ENCODE data around the gene NMNAT2.

NMNAT2 gene

DNA sequence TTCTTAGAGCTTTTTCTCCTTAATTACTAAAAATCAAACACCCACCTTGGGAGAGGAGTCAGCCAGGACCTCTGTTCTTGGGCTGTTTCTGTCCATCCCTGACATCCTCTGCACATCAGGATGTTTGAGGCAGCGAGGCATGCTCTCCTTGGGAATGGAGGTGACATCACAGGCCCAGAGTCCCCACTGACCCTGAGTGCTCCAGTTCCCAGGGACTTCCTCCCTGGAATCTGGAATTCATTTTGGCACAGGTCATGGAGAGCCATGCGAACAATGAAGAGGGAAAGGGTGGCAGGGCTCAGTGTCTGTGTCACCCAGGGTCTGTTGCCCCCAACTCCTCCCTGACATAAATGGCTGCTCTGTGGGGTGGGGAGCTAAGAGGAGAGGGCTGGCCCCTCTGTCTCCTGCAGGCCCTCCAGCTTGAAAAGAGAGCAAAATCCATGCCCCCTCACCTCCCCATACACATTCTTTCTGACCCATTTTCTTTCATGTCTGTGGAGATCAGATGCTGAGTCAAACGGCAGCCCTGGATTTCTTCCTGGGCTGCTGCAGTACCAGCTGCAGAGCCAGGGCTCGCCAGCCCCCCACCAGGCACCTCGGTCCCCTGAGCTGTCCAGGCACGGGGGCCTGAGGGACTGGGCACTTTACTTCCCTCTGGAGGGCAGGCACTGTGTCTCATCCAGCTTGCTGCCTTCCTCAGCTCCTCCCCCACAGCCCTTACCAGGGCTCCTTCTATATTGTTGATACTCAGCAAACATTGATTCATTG lies 102.0 kb downstream of the NMNAT2 start:
- H3K9me3 ChIP-seq (ENCODE audit: control insufficient read depth, insufficient read depth, low read length), result no peaks in the 10 kb centered on the region

DNA sequence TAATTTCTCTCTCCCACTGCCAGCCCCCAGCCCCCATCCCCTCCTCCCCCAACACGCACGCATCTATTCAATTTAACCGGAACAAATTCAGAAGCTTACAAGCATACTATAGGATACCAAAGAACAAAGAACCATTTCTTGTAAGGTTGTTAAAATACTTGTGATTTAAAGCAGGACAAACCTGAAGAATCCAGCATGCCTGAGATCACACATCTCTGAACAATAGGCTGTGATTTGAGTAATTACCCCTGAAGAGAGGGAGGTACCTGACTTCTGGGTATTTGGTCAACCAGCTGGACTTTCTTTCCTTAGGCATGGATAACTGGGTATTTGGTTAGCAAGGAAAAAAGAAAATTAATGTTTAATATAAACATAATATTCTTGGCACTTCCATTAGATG lies 105.1 kb downstream of the NMNAT2 start:
- Histone ChIP-seq H3K4me1 (ENCODE audit: control insufficient read depth, insufficient read depth, low read length) (peaks cover 6% of the 10 kb centered on the region), H3K4me3 (ENCODE audit: low read depth, low read length) (no peak overlapping the region), H3K27me3 (ENCODE audit: control insufficient read depth, insufficient read depth, low read length) (no peaks in the 10 kb centered on the region), H3K36me3 (ENCODE audit: control insufficient read depth, insufficient read depth, low read length) (no peaks in the 10 kb centered on the region), H3K27ac (ENCODE audit: low read depth, low read length) (no peak overlapping the region), H3K9ac (ENCODE audit: low read depth, low read length) (no peak overlapping the region), H3K9me3 (ENCODE audit: control insufficient read depth, insufficient read depth, low read length) (no peaks in the 10 kb centered on the region)

More for the DNA sequence above, 102.0 kb downstream of the NMNAT2 start:
- peaks cover 29% of the 10 kb centered on the region for H3K4me1 ChIP-seq (ENCODE audit: control insufficient read depth, insufficient read depth, low read length)
- H3K27me3 ChIP-seq (ENCODE audit: control insufficient read depth, insufficient read depth, low read length), result no peaks in the 10 kb centered on the region
- no peak overlapping the region for H3K4me3 ChIP-seq (ENCODE audit: low read depth, low read length)
- H3K27ac ChIP-seq (ENCODE audit: low read depth, low read length), result no peak overlapping the region
- no peak overlapping the region for H3K9ac ChIP-seq (ENCODE audit: low read depth, low read length)
- H3K36me3 ChIP-seq (ENCODE audit: control insufficient read depth, insufficient read depth, low read length), result no peaks in the 10 kb centered on the region

DNA sequence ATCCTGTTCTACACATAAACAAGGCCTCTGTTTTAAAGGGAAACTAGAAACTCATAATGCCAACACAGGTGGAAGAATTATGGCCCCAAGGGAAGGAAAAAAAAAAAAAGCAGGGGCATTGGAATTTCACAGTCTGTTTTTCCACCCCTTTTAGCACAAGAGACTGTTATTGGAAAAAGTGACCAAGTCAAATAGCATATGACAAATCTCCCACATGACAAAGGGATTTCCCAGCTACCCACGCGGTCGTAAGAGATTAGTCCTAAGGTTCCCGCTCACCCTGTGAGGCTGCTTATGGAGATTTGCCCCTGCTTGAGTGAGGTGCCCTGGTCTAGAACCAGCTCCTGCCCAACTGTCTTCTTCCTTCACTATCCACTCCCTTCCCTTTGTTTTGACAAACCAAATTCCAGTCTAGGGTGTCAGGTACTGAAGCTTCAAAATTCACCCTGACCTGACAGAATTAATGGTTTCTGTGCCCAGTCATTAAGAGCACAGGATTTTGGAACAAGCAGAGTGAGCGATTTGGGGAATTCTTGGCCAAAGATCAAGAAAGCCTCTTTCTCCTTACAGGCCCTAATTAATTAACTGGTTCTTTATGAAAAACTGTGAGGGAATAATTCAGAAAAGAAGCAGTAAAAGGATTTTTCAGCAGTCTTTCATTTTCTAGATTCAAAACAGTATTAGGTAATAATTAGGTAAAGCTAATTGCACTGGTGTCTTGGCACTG lies 107.3 kb downstream of the NMNAT2 start:
- H3K4me3 ChIP-seq (ENCODE audit: low read depth, low read length), result no peak overlapping the region
- no peaks in the 10 kb centered on the region for H3K36me3 ChIP-seq (ENCODE audit: control insufficient read depth, insufficient read depth, low read length)
- peaks cover 12% of the 10 kb centered on the region for H3K4me1 ChIP-seq (ENCODE audit: control insufficient read depth, insufficient read depth, low read length)
- H3K27ac ChIP-seq (ENCODE audit: low read depth, low read length), result no peak overlapping the region
- H3K9ac ChIP-seq (ENCODE audit: low read depth, low read length), result no peak overlapping the region
- H3K9me3 ChIP-seq (ENCODE audit: control insufficient read depth, insufficient read depth, low read length), result no peaks in the 10 kb centered on the region
- H3K27me3 ChIP-seq (ENCODE audit: control insufficient read depth, insufficient read depth, low read length), result no peaks in the 10 kb centered on the region

GRCh38 chr1:183308719-183309118 lies 109.5 kb downstream of the NMNAT2 start:
- no peak overlapping the region for H3K9ac ChIP-seq (ENCODE audit: low read depth, low read length)
- peaks cover 21% of the 10 kb centered on the region for H3K4me1 ChIP-seq (ENCODE audit: control insufficient read depth, insufficient read depth, low read length)
- no peak overlapping the region for H3K27ac ChIP-seq (ENCODE audit: low read depth, low read length)
- H3K4me3 ChIP-seq (ENCODE audit: low read depth, low read length), result no peak overlapping the region
- H3K36me3 ChIP-seq (ENCODE audit: control insufficient read depth, insufficient read depth, low read length), result no peaks in the 10 kb centered on the region
- H3K9me3 ChIP-seq (ENCODE audit: control insufficient read depth, insufficient read depth, low read length), result no peaks in the 10 kb centered on the region
- H3K27me3 ChIP-seq (ENCODE audit: control insufficient read depth, insufficient read depth, low read length), result no peaks in the 10 kb centered on the region

GRCh38 chr1:183306317-183307042 lies 111.7 kb downstream of the NMNAT2 start:
- Histone ChIP-seq H3K4me1 (ENCODE audit: control insufficient read depth, insufficient read depth, low read length) (peaks cover 36% of the 10 kb centered on the region), H3K9me3 (ENCODE audit: control insufficient read depth, insufficient read depth, low read length) (no peaks in the 10 kb centered on the region), H3K36me3 (ENCODE audit: control insufficient read depth, insufficient read depth, low read length) (no peaks in the 10 kb centered on the region), H3K9ac (ENCODE audit: low read depth, low read length) (no peak overlapping the region), H3K27me3 (ENCODE audit: control insufficient read depth, insufficient read depth, low read length) (no peaks in the 10 kb centered on the region), H3K4me3 (ENCODE audit: low read depth, low read length) (no peak overlapping the region), H3K27ac (ENCODE audit: low read depth, low read length) (no peak overlapping the region)

GRCh38 chr1:183304440-183305107 lies 113.6 kb downstream of the NMNAT2 start:
- Histone ChIP-seq H3K4me3 (ENCODE audit: low read depth, low read length) (no peak overlapping the region), H3K36me3 (ENCODE audit: control insufficient read depth, insufficient read depth, low read length) (no peaks in the 10 kb centered on the region), H3K9ac (ENCODE audit: low read depth, low read length) (no peak overlapping the region), H3K4me1 (ENCODE audit: control insufficient read depth, insufficient read depth, low read length) (peaks cover 39% of the 10 kb centered on the region), H3K27ac (ENCODE audit: low read depth, low read length) (no peak overlapping the region), H3K9me3 (ENCODE audit: control insufficient read depth, insufficient read depth, low read length) (no peaks in the 10 kb centered on the region), H3K27me3 (ENCODE audit: control insufficient read depth, insufficient read depth, low read length) (no peaks in the 10 kb centered on the region)

DNA sequence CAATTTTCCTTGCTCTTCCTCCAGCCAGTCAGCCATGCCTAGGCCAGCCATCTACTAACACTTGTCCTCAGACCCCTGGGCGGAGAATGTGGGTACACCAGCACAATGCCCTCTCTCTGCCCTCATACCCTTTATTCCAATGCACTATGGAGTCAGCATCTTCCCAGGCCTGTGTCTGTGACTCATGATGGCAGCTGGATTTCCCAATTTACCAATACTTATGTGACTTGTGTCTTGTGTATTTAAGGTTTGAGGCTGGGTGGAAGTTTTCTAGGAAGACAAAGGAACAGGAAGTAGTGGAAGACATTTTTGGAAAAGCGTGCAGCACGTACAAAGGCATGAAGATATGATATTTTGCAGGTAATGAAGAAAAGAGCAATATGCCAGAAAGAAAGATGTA lies 114.3 kb downstream of the NMNAT2 start:
- no peaks in the 10 kb centered on the region for H3K27me3 ChIP-seq (ENCODE audit: control insufficient read depth, insufficient read depth, low read length)
- no peak overlapping the region for H3K9ac ChIP-seq (ENCODE audit: low read depth, low read length)
- H3K36me3 ChIP-seq (ENCODE audit: control insufficient read depth, insufficient read depth, low read length), result no peaks in the 10 kb centered on the region
- peaks cover 39% of the 10 kb centered on the region for H3K4me1 ChIP-seq (ENCODE audit: control insufficient read depth, insufficient read depth, low read length)
- no peak overlapping the region for H3K27ac ChIP-seq (ENCODE audit: low read depth, low read length)
- no peak overlapping the region for H3K4me3 ChIP-seq (ENCODE audit: low read depth, low read length)
- H3K9me3 ChIP-seq (ENCODE audit: control insufficient read depth, insufficient read depth, low read length), result no peaks in the 10 kb centered on the region

DNA sequence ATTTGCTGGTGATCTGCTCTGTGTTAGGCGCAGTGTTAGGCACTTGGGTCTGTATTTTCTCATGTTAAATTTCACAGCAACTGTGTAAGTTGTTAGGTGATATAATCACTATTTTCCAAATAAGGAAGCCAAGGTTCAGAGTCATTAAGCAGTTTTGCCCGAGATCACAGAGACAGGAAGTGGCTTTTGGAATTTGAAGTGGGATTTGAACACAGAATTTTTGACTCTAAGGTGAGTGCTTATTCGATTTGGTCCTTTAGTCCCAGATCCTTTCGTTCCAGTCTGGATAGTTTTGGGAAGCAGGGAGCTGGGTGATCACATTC lies 114.9 kb downstream of the NMNAT2 start:
- Histone ChIP-seq H3K9ac (ENCODE audit: low read depth, low read length) (no peak overlapping the region), H3K9me3 (ENCODE audit: control insufficient read depth, insufficient read depth, low read length) (no peaks in the 10 kb centered on the region)

GRCh38 chr1:183302452-183303322 lies 115.5 kb downstream of the NMNAT2 start:
- no peak overlapping the region for H3K9ac ChIP-seq (ENCODE audit: low read depth, low read length)
- no peaks in the 10 kb centered on the region for H3K36me3 ChIP-seq (ENCODE audit: control insufficient read depth, insufficient read depth, low read length)
- H3K9me3 ChIP-seq (ENCODE audit: control insufficient read depth, insufficient read depth, low read length), result no peaks in the 10 kb centered on the region
- H3K27me3 ChIP-seq (ENCODE audit: control insufficient read depth, insufficient read depth, low read length), result no peaks in the 10 kb centered on the region
- peaks cover 39% of the 10 kb centered on the region for H3K4me1 ChIP-seq (ENCODE audit: control insufficient read depth, insufficient read depth, low read length)
- H3K4me3 ChIP-seq (ENCODE audit: low read depth, low read length), result no peak overlapping the region
- no peak overlapping the region for H3K27ac ChIP-seq (ENCODE audit: low read depth, low read length)

More for the DNA sequence above, 114.9 kb downstream of the NMNAT2 start:
- no peaks in the 10 kb centered on the region for H3K36me3 ChIP-seq (ENCODE audit: control insufficient read depth, insufficient read depth, low read length)
- no peak overlapping the region for H3K4me3 ChIP-seq (ENCODE audit: low read depth, low read length)
- no peaks in the 10 kb centered on the region for H3K27me3 ChIP-seq (ENCODE audit: control insufficient read depth, insufficient read depth, low read length)
- peaks cover 39% of the 10 kb centered on the region for H3K4me1 ChIP-seq (ENCODE audit: control insufficient read depth, insufficient read depth, low read length)
- no peak overlapping the region for H3K27ac ChIP-seq (ENCODE audit: low read depth, low read length)

GRCh38 chr1:183301239-183301638 lies 116.9 kb downstream of the NMNAT2 start:
- Histone ChIP-seq H3K9ac (ENCODE audit: low read depth, low read length) (no peak overlapping the region), H3K4me3 (ENCODE audit: low read depth, low read length) (no peak overlapping the region), H3K27ac (ENCODE audit: low read depth, low read length) (no peak overlapping the region), H3K9me3 (ENCODE audit: control insufficient read depth, insufficient read depth, low read length) (no peaks in the 10 kb centered on the region), H3K36me3 (ENCODE audit: control insufficient read depth, insufficient read depth, low read length) (no peaks in the 10 kb centered on the region), H3K4me1 (ENCODE audit: control insufficient read depth, insufficient read depth, low read length) (peaks cover 31% of the 10 kb centered on the region), H3K27me3 (ENCODE audit: control insufficient read depth, insufficient read depth, low read length) (no peaks in the 10 kb centered on the region)
